Mesenchymal stem cell (in vitro differentiated cells and primary cell): ENCODE results near the gene TRIM28.
A peak's percentile ranks its signal among the peaks of the same experiment; 100 is the strongest.

Experiments used
- DNase-seq: peaks from one replicate; pipeline ENCODE4 v3.0.0-alpha.2; 2013
- H2AFZ ChIP-seq: one replicate; pipeline ENCODE4 v1.6.1; 2013; ENCODE audit warnings: low read depth, mild to moderate bottlenecking, control low read depth, inconsistent platforms, low read length, moderate library complexity
- H2AK5ac ChIP-seq: 2 replicates; pipeline ENCODE4 v1.6.1; 2013; ENCODE audit warnings: low read length, moderate library complexity, mild to moderate bottlenecking, inconsistent platforms; ENCODE audit not compliant: severe bottlenecking
- H2BK120ac ChIP-seq: one replicate; pipeline ENCODE4 v1.6.1; 2013; ENCODE audit warnings: low read depth, mild to moderate bottlenecking, inconsistent platforms, low read length, moderate library complexity
- H2BK12ac ChIP-seq, 2 experiments: one replicate each; pipeline ENCODE4 v1.6.1; 2013; ENCODE audit warnings: inconsistent platforms in 2 of 2, low read length in 2 of 2, mild to moderate bottlenecking in 2 of 2, moderate library complexity in 2 of 2, control low read depth in 1 of 2
- H2BK15ac ChIP-seq: one replicate; pipeline ENCODE4 v1.6.1; 2013; ENCODE audit warnings: mild to moderate bottlenecking, low read depth, inconsistent platforms; ENCODE audit not compliant: poor library complexity, severe bottlenecking
- H2BK5ac ChIP-seq: 2 replicates; pipeline ENCODE4 v1.6.1; 2013; ENCODE audit warnings: low read depth, mild to moderate bottlenecking, low read length, control low read depth, inconsistent platforms; ENCODE audit not compliant: poor library complexity, severe bottlenecking
- H3K14ac ChIP-seq, 2 experiments: one replicate each; pipeline ENCODE4 v1.6.1; 2013; ENCODE audit warnings: inconsistent platforms in 2 of 2, low read length in 2 of 2, control low read depth in 1 of 2, mild to moderate bottlenecking in 1 of 2, moderate library complexity in 1 of 2
- H3K18ac ChIP-seq, 2 experiments: one replicate each; pipeline ENCODE4 v1.6.1; 2013; ENCODE audit warnings: inconsistent platforms in 2 of 2, low read length in 2 of 2, control low read depth in 1 of 2, low read depth in 1 of 2, mild to moderate bottlenecking in 1 of 2
- H3K23ac ChIP-seq, 2 experiments: one replicate each; pipeline ENCODE4 v1.6.1; 2013; ENCODE audit warnings: inconsistent platforms in 2 of 2, low read length in 2 of 2, mild to moderate bottlenecking in 2 of 2, moderate library complexity in 2 of 2, control low read depth in 1 of 2
- H3K27ac ChIP-seq: 2 replicates; pipeline ENCODE4 v1.5.1; 2013; ENCODE audit warnings: mild to moderate bottlenecking, moderate library complexity, low read length, control low read depth, inconsistent platforms; ENCODE audit not compliant: poor library complexity, severe bottlenecking
- H3K27me3 ChIP-seq, 2 experiments: 2 replicates each; pipeline versions ENCODE4 v1.6.1 to v1.7.0; 2013; ENCODE audit warnings: low read length in 2 of 2, mild to moderate bottlenecking in 2 of 2, moderate library complexity in 2 of 2, control low read depth in 1 of 2, inconsistent platforms in 1 of 2; ENCODE audit not compliant: control insufficient read depth in 1 of 2, insufficient read depth in 1 of 2
- H3K36me3 ChIP-seq, 2 experiments: 2 replicates each; pipeline versions ENCODE4 v1.6.1 to v1.7.0; 2013; ENCODE audit warnings: low read length in 2 of 2, control low read depth in 1 of 2, inconsistent platforms in 1 of 2, low read depth in 1 of 2, mild to moderate bottlenecking in 1 of 2; ENCODE audit not compliant: insufficient read depth in 2 of 2, control insufficient read depth in 1 of 2
- H3K4ac ChIP-seq, 2 experiments: one replicate each; pipeline ENCODE4 v1.6.1; 2013; ENCODE audit warnings: inconsistent platforms in 2 of 2, low read length in 2 of 2, mild to moderate bottlenecking in 2 of 2, moderate library complexity in 2 of 2, control low read depth in 1 of 2, low read depth in 1 of 2
- H3K4me1 ChIP-seq: 2 replicates; pipeline ENCODE4 v1.6.1; 2013; ENCODE audit warnings: low read depth, low read length, control low read depth; ENCODE audit not compliant: control insufficient read depth, insufficient read depth
- H3K4me2 ChIP-seq: 2 replicates; pipeline ENCODE4 v1.6.1; 2013; ENCODE audit warnings: low read length, mild to moderate bottlenecking, inconsistent platforms; ENCODE audit not compliant: poor library complexity, severe bottlenecking
- H3K4me3 ChIP-seq, 2 experiments: 2 replicates each; pipeline versions ENCODE4 v1.5.1 to v1.7.0; 2013; ENCODE audit warnings: low read length in 2 of 2, mild to moderate bottlenecking in 2 of 2, control low read depth in 1 of 2, low read depth in 1 of 2; ENCODE audit not compliant: insufficient read depth in 1 of 2
- H3K79me1 ChIP-seq: replicated peaks from 2 replicates; pipeline ENCODE4 v1.6.1; 2013; ENCODE audit warnings: mild to moderate bottlenecking, control low read depth, low read length, inconsistent platforms; ENCODE audit not compliant: poor library complexity, severe bottlenecking
- H3K9ac ChIP-seq: 2 replicates; pipeline ENCODE4 v1.7.0; 2013; ENCODE audit warnings: mild to moderate bottlenecking, low read length, moderate library complexity
- H3K9me3 ChIP-seq: 2 replicates; pipeline ENCODE4 v1.7.0; 2013; ENCODE audit warnings: mild to moderate bottlenecking, low read length; ENCODE audit not compliant: control insufficient read depth
- H4K8ac ChIP-seq: one replicate; pipeline ENCODE4 v1.6.1; 2013; ENCODE audit warnings: inconsistent platforms, mild to moderate bottlenecking, low read length, moderate library complexity
- H4K91ac ChIP-seq: one replicate; pipeline ENCODE4 v1.6.1; 2013; ENCODE audit warnings: mild to moderate bottlenecking, low read length, inconsistent platforms
- WGBS: methylation state at CpG from one replicate; pipeline ENCODE4 v1.1.7; 2013; ENCODE audit warnings: mixed read lengths; 5-methylcytosine and 5-hydroxymethylcytosine counted together

Gene TRIM28

GRCh38 chr19:58570770-58571574, 27.1 kb downstream of the TRIM28 start:
- Histone ChIP-seq H2BK5ac (no peak overlapping the region), H3K9ac (no peak overlapping the region), H3K4ac (no peak overlapping the region), H2AFZ (no peak overlapping the region), H2BK15ac (no peak overlapping the region), H3K27ac (no peak overlapping the region), H3K23ac (no peak overlapping the region), H3K27me3 (no peaks in the 10 kb centered on the region), H2AK5ac (no peak overlapping the region), H2BK12ac (no peak overlapping the region), H3K36me3 (peaks cover 37 to 59% of the 10 kb centered on the region in 2 experiments), H3K4me2 (no peak overlapping the region), H3K79me1 (peaks cover 33% of the 10 kb centered on the region), H3K4me3 (no peak overlapping the region), H4K91ac (no peak overlapping the region), H2BK120ac (no peak overlapping the region), H3K18ac (no peak overlapping the region), H4K8ac (no peak overlapping the region), H3K14ac (no peak overlapping the region), H3K9me3 (no peaks in the 10 kb centered on the region), H3K4me1 (peaks cover 8% of the 10 kb centered on the region)
- no peak for DNase-seq
- 93% methylated on average over 25 of the region's 25 CpGs for WGBS

- Histone ChIP-seq H3K27ac (no peak overlapping the region), H3K36me3 (peaks cover 37 to 54% of the 10 kb centered on the region in 2 experiments), H3K79me1 (peaks cover 33% of the 10 kb centered on the region), H2BK12ac (no peak overlapping the region), H2AK5ac (no peak overlapping the region), H2AFZ (no peak overlapping the region), H3K18ac (no peak overlapping the region), H3K14ac (no peak overlapping the region), H4K8ac (no peak overlapping the region), H3K9ac (peak overlapping the region; percentile 99), H3K4ac (no peak overlapping the region), H3K23ac (no peak overlapping the region), H2BK120ac (no peak overlapping the region), H3K9me3 (no peaks in the 10 kb centered on the region), H4K91ac (no peak overlapping the region), H3K4me2 (no peak overlapping the region), H3K4me1 (peaks cover 8% of the 10 kb centered on the region), H3K4me3 (no peak overlapping the region), H2BK5ac (no peak overlapping the region), H2BK15ac (no peak overlapping the region), H3K27me3 (no peaks in the 10 kb centered on the region)
- 97% methylated on average over 8 of the region's 8 CpGs for WGBS
- DNase-seq = no peak
These were observed 27.7 kb downstream of the TRIM28 start for GRCh38 chr19:58571575-58571947.

GRCh38 chr19:58572026-58572817, 28.4 kb downstream of the TRIM28 start:
- H3K27ac ChIP-seq = peak overlapping the region; percentile 33
- no peak for DNase-seq
- H2AFZ ChIP-seq = peak overlapping the region; percentile 3
- H3K18ac ChIP-seq = peak overlapping the region in 1 of 2 experiments; percentile 96
- H3K14ac ChIP-seq = no peak overlapping the region
- H3K4me3 ChIP-seq = peak overlapping the region; percentile 43 to 91
- H2BK120ac ChIP-seq = no peak overlapping the region
- H4K8ac ChIP-seq = peak overlapping the region; percentile 98
- H2AK5ac ChIP-seq = no peak overlapping the region
- peak overlapping the region; percentile 79 for H3K4me2 ChIP-seq
- H3K79me1 ChIP-seq = peaks cover 33% of the 10 kb centered on the region
- no peak overlapping the region for H2BK12ac ChIP-seq
- peak overlapping the region in 1 of 2 experiments; percentile 14 for H3K4ac ChIP-seq
- no peaks in the 10 kb centered on the region for H3K9me3 ChIP-seq
- H3K4me1 ChIP-seq = peaks cover 8% of the 10 kb centered on the region
- H2BK15ac ChIP-seq = no peak overlapping the region
- no peak overlapping the region for H4K91ac ChIP-seq
- H3K27me3 ChIP-seq = no peaks in the 10 kb centered on the region
- peaks cover 32 to 48% of the 10 kb centered on the region in 2 experiments for H3K36me3 ChIP-seq
- 58% methylated on average over 24 of the region's 24 CpGs for WGBS
- H2BK5ac ChIP-seq = no peak overlapping the region
- peak overlapping the region; percentile 99 for H3K9ac ChIP-seq
- H3K23ac ChIP-seq = no peak overlapping the region
